SK-N-SH (cell line): Measurements from ENCODE around the gene FBXO7. TPM values are rescaled to one million over a fixed set of nuclear protein-coding genes. Genes with fewer than 3 reads are reported as not detected.

Experiments used
- CTCF ChIA-PET: fragments of 300-600, 350-600 bp; formaldehyde crosslinking; extraction: SDS; loops from one replicate; lab custom pipeline; 2021; lab: Yijun Ruan, JAX
- POLR2A ChIA-PET: fragments of 350-600 bp; sonication (Branson Sonifier 250); formaldehyde crosslinking; extraction: SDS; loops from one replicate; lab custom pipeline; 2020; ENCODE audit warnings: antibody characterized with exemption, inconsistent platforms; lab: Yijun Ruan, JAX
- DNase-seq: peaks from one replicate; pipeline ENCODE4 v3.0.0; 2012
- H2AFZ ChIP-seq: fragments of 200-600 bp; sonication (generic); 2 replicates; pipeline ENCODE4 v1.8.1; 2016; ENCODE audit warnings: antibody characterized with exemption, mild to moderate bottlenecking, low read depth
- H3F3A ChIP-seq: fragments of 200-600 bp; sonication (generic); replicated peaks from 2 replicates; pipeline ENCODE3; 2016; ENCODE audit warnings: antibody characterized with exemption, mild to moderate bottlenecking; ENCODE audit not compliant: insufficient read depth
- H3K27ac ChIP-seq, 2 experiments: fragments of 200-500 bp in 1 of 2; fragments of 200-600 bp in 1 of 2; sonication (Bioruptor generic) in 1 of 2; sonication (generic), shearing (Covaris generic) in 1 of 2; 2 replicates each; pipeline versions ENCODE4 v1.5.1 to v1.6.1; 2014 to 2016; ENCODE audit warnings: low read depth in 2 of 2, inconsistent platforms in 1 of 2, low read length in 1 of 2, mild to moderate bottlenecking in 1 of 2, mixed read lengths in 1 of 2
- H3K27me3 ChIP-seq: fragments of 200-600 bp; sonication (generic), shearing (Covaris generic); 2 replicates; pipeline ENCODE4 v1.6.1; 2016; ENCODE audit warnings: mixed run types; ENCODE audit not compliant: insufficient read depth
- H3K36me3 ChIP-seq, 2 experiments: fragments of 200-500 bp in 1 of 2; fragments of 200-600 bp in 1 of 2; sonication (Bioruptor generic) in 1 of 2; sonication (generic) in 1 of 2; replicated peaks in 1 of 2; 2 replicates each; pipeline versions ENCODE3 to v1.5.1; 2014 to 2016; ENCODE audit warnings: low read length in 1 of 2, mild to moderate bottlenecking in 1 of 2; ENCODE audit not compliant: insufficient read depth in 2 of 2, control insufficient read depth in 1 of 2
- H3K4me1 ChIP-seq, 2 experiments: fragments of 200-500 bp in 1 of 2; fragments of 200-600 bp in 1 of 2; sonication (Bioruptor generic) in 1 of 2; sonication (generic), shearing (Covaris generic) in 1 of 2; 2 replicates each; pipeline versions ENCODE4 v1.5.1 to v1.6.1; 2014 to 2016; ENCODE audit warnings: low read depth in 1 of 2, low read length in 1 of 2, mixed run types in 1 of 2; ENCODE audit not compliant: insufficient read depth in 2 of 2, control insufficient read depth in 1 of 2
- H3K4me2 ChIP-seq: fragments of 200-600 bp; sonication (generic), shearing (Covaris generic); 2 replicates; pipeline ENCODE4 v1.6.1; 2017; ENCODE audit warnings: mixed run types
- H3K4me3 ChIP-seq, 2 experiments: fragments of 200-500 bp in 1 of 2; fragments of 200-600 bp in 1 of 2; sonication (Bioruptor generic) in 1 of 2; sonication (generic), shearing (Covaris generic) in 1 of 2; 2 replicates each; pipeline versions ENCODE4 v1.5.1 to v1.8.1; 2014 to 2016; ENCODE audit warnings: low read depth in 2 of 2, inconsistent platforms in 1 of 2, low read length in 1 of 2, mild to moderate bottlenecking in 1 of 2, mixed read lengths in 1 of 2, moderate library complexity in 1 of 2
- H3K79me2 ChIP-seq: fragments of 200-600 bp; sonication (generic); 2 replicates; pipeline ENCODE4 v1.8.1; 2017; ENCODE audit warnings: mild to moderate bottlenecking; ENCODE audit not compliant: insufficient read depth
- H3K9ac ChIP-seq: fragments of 200-600 bp; sonication (generic); 2 replicates; pipeline ENCODE4 v1.6.1; 2017; ENCODE audit warnings: mixed run types
- H3K9me2 ChIP-seq: fragments of 200-600 bp; sonication (generic); 2 replicates; pipeline ENCODE4 v1.6.1; 2017; ENCODE audit warnings: mixed run types
- H3K9me3 ChIP-seq: fragments of 200-600 bp; sonication (generic); 2 replicates; pipeline ENCODE4 v1.6.1; 2017; ENCODE audit warnings: mixed run types, mild to moderate bottlenecking, moderate library complexity
- H4K20me1 ChIP-seq: fragments of 200-600 bp; sonication (generic); 2 replicates; pipeline ENCODE4 v1.6.1; 2017; ENCODE audit warnings: mild to moderate bottlenecking, mixed run types; ENCODE audit not compliant: insufficient read depth
- CHD2 ChIP-seq: fragments of 150-350 bp; IDR thresholded peaks from 2 replicates; pipeline ENCODE4 v1.6.1; 2018; ENCODE audit warnings: low read length; ENCODE audit not compliant: partially characterized antibody
- EP300 ChIP-seq, 2 experiments: IDR thresholded peaks; 2 replicates each; pipeline versions ENCODE4 v1.4.0 to v1.6.1; 2012; ENCODE audit warnings: borderline replicate concordance in 1 of 2, low read depth in 1 of 2, low read length in 1 of 2
- GATA2 ChIP-seq: sonication (generic); formaldehyde crosslinking; IDR thresholded peaks from 2 replicates; pipeline ENCODE4 v1.5.0; 2020; ENCODE audit warnings: mild to moderate bottlenecking, missing genetic modification reagents
- NFIC ChIP-seq: IDR thresholded peaks from 2 replicates; pipeline ENCODE4 v1.4.0; 2012; ENCODE audit warnings: borderline replicate concordance
- NRF1 ChIP-seq: IDR thresholded peaks from 2 replicates; pipeline ENCODE4 v1.6.1; 2012; ENCODE audit warnings: low read depth, mild to moderate bottlenecking, low read length
- POLR2AphosphoS5 ChIP-seq: IDR thresholded peaks from 2 replicates; pipeline ENCODE4 v1.6.1; 2012; ENCODE audit warnings: low read depth, low read length
- RCOR1 ChIP-seq: fragments of 150-350 bp; IDR thresholded peaks from 2 replicates; pipeline ENCODE4 v1.6.1; 2017; ENCODE audit warnings: antibody characterized with exemption, low read length
- SMC3 ChIP-seq: IDR thresholded peaks from 2 replicates; pipeline ENCODE4 v1.6.1; 2012; ENCODE audit warnings: low read depth, low read length, improper control_type of control experiment
- TAF1 ChIP-seq: IDR thresholded peaks from 2 replicates; pipeline ENCODE4 v1.6.1; 2012; ENCODE audit warnings: low read depth, mild to moderate bottlenecking, low read length, moderate library complexity, borderline replicate concordance
- TCF12 ChIP-seq: IDR thresholded peaks from 2 replicates; pipeline ENCODE4 v1.4.0; 2012
- TEAD4 ChIP-seq: IDR thresholded peaks from 2 replicates; pipeline ENCODE4 v1.4.0; 2012; ENCODE audit warnings: mild to moderate bottlenecking, borderline replicate concordance; ENCODE audit not compliant: insufficient read depth
- YY1 ChIP-seq: IDR thresholded peaks from 2 replicates; pipeline ENCODE4 v1.4.0; 2012; ENCODE audit warnings: low read depth, mild to moderate bottlenecking
- WGBS: methylation state at CpG from one replicate; pipeline ENCODE4 v1.1.6; 2017; ENCODE audit warnings: low lambda C conversion rate; 5-methylcytosine and 5-hydroxymethylcytosine counted together
- polyA plus RNA-seq, 3 experiments: library from polyadenylated mRNA; depleted of rRNA; stranded (reverse); fragments of >200 nt; gene quantifications; 2 replicates each; pipeline ENCODE4 v1.2.3, GENCODE V29; 2012
- TF ChIP-seq, protein P1 (sequence below): IDR thresholded peaks from 2 replicates; pipeline ENCODE4 v1.6.1; 2012; ENCODE audit warnings: mild to moderate bottlenecking, low read depth, low read length, moderate library complexity
- TF ChIP-seq, protein P2 (sequence below): IDR thresholded peaks from 2 replicates; pipeline ENCODE4 v1.4.0; 2012; ENCODE audit warnings: low read depth
- TF ChIP-seq, protein P3 (sequence below): IDR thresholded peaks from 2 replicates; pipeline ENCODE4 v1.4.0; 2012; ENCODE audit warnings: low read depth, borderline replicate concordance
- TF ChIP-seq, protein P4 (sequence below): fragments of 150-350 bp; IDR thresholded peaks from 2 replicates; pipeline ENCODE4 v1.6.1; 2016; ENCODE audit warnings: mild to moderate bottlenecking, low read depth, low read length
- TF ChIP-seq, protein P5 (sequence below): fragments of 150-350 bp; IDR thresholded peaks from 2 replicates; pipeline ENCODE4 v1.6.1; 2017; ENCODE audit warnings: antibody characterized with exemption, low read length, low read depth, borderline replicate concordance
- TF ChIP-seq, protein P6 (sequence below): IDR thresholded peaks from 2 replicates; pipeline ENCODE4 v1.4.0; 2012; ENCODE audit warnings: low read depth, borderline replicate concordance

Gene FBXO7
- polyA plus RNA-seq, 1 of the 3 experiments (the other 2 are of a cell fraction) = 77.3 TPM

DNA sequence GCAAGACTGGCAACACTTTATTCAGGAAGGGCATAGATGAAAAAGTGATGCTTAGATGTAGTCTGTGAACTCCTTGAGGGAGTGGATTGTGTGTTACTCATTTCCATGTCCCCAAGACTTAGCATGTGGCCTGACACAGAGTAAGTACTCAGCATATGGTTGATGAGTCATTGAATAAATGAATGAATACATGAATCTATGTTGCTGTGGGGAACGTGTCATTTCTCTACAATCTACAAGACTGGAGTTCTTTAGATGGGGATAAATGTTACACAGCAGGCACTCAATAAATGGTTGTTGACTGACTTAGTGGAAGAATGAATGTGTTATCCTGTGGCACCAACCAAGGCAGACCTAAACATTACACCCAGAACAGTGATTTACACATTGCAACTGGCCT is 28.3 kb upstream of the FBXO7 start (continued):
- TF ChIP-seq, protein P1, sequence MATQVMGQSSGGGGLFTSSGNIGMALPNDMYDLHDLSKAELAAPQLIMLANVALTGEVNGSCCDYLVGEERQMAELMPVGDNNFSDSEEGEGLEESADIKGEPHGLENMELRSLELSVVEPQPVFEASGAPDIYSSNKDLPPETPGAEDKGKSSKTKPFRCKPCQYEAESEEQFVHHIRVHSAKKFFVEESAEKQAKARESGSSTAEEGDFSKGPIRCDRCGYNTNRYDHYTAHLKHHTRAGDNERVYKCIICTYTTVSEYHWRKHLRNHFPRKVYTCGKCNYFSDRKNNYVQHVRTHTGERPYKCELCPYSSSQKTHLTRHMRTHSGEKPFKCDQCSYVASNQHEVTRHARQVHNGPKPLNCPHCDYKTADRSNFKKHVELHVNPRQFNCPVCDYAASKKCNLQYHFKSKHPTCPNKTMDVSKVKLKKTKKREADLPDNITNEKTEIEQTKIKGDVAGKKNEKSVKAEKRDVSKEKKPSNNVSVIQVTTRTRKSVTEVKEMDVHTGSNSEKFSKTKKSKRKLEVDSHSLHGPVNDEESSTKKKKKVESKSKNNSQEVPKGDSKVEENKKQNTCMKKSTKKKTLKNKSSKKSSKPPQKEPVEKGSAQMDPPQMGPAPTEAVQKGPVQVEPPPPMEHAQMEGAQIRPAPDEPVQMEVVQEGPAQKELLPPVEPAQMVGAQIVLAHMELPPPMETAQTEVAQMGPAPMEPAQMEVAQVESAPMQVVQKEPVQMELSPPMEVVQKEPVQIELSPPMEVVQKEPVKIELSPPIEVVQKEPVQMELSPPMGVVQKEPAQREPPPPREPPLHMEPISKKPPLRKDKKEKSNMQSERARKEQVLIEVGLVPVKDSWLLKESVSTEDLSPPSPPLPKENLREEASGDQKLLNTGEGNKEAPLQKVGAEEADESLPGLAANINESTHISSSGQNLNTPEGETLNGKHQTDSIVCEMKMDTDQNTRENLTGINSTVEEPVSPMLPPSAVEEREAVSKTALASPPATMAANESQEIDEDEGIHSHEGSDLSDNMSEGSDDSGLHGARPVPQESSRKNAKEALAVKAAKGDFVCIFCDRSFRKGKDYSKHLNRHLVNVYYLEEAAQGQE = no peak
- TF ChIP-seq RCOR1 = no peak
- no peak for TF ChIP-seq CHD2
- TF ChIP-seq, protein P2, sequence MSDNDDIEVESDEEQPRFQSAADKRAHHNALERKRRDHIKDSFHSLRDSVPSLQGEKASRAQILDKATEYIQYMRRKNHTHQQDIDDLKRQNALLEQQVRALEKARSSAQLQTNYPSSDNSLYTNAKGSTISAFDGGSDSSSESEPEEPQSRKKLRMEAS = no peak
- TF ChIP-seq TAF1 = no peak
- no peak for TF ChIP-seq NRF1
- TF ChIP-seq, protein P3, sequence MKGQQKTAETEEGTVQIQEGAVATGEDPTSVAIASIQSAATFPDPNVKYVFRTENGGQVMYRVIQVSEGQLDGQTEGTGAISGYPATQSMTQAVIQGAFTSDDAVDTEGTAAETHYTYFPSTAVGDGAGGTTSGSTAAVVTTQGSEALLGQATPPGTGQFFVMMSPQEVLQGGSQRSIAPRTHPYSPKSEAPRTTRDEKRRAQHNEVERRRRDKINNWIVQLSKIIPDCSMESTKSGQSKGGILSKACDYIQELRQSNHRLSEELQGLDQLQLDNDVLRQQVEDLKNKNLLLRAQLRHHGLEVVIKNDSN = no peak
- TF ChIP-seq SMC3 = no peak

DNA sequence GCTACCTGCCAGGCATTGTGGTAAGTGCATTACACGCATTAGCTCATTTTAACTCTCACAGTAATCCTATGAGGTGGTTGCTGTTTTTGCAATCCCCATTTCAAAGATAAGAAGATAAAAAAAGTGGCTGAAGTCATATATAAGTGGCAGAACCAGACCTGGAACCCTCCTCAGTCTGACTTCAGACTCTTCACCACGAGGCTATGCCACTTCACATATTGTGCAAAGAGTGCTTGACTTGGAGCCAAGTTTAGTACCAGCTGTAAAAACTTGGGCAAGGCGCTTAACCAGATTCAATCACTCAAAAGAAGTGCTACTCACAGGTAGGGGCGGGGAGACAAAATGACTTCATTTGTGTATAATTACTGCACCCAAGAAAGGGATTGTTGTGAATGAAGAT is 25.6 kb upstream of the FBXO7 start:
- WGBS = 49% methylated on average over 4 of the region's 4 CpGs
- ChIA-PET POLR2A (no interaction called here), CTCF (interaction anchor here (0.8 kb wide), 1 partner anchor 20 kb away, joined by 3 read pairs; no protein-coding TSS in a partner anchor)
- Histone ChIP-seq H4K20me1 (no peaks in the 10 kb centered on the region), H3K9me2 (no peaks in the 10 kb centered on the region), H2AFZ (no peak overlapping the region), H3K4me1 (no peaks in the 10 kb centered on the region), H3K27me3 (no peaks in the 10 kb centered on the region; the same call in 1 of the 2 replicates), H3K79me2 (no peaks in the 10 kb centered on the region), H3K9me3 (no peaks in the 10 kb centered on the region), H3K36me3 (no peaks in the 10 kb centered on the region), H3K9ac (no peak overlapping the region), H3K4me3 (no peak overlapping the region), H3F3A (no peaks in the 10 kb centered on the region), H3K27ac (no peak overlapping the region), H3K4me2 (no peak overlapping the region)
- no peak for DNase-seq
- TF ChIP-seq EP300 (IDR thresholded peaks at IDR 0.05; ENCODE audit: borderline replicate concordance in 1 of 2, low read depth in 1 of 2, low read length in 1 of 2) = no peak
- TF ChIP-seq POLR2AphosphoS5 = no peak
- TF ChIP-seq TCF12 = no peak
- TF ChIP-seq, protein P4, sequence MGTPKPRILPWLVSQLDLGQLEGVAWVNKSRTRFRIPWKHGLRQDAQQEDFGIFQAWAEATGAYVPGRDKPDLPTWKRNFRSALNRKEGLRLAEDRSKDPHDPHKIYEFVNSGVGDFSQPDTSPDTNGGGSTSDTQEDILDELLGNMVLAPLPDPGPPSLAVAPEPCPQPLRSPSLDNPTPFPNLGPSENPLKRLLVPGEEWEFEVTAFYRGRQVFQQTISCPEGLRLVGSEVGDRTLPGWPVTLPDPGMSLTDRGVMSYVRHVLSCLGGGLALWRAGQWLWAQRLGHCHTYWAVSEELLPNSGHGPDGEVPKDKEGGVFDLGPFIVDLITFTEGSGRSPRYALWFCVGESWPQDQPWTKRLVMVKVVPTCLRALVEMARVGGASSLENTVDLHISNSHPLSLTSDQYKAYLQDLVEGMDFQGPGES = no peak
- no peak for TF ChIP-seq YY1
- TF ChIP-seq, protein P5, sequence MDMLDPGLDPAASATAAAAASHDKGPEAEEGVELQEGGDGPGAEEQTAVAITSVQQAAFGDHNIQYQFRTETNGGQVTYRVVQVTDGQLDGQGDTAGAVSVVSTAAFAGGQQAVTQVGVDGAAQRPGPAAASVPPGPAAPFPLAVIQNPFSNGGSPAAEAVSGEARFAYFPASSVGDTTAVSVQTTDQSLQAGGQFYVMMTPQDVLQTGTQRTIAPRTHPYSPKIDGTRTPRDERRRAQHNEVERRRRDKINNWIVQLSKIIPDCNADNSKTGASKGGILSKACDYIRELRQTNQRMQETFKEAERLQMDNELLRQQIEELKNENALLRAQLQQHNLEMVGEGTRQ = no peak
- no peak for TF ChIP-seq CHD2
- TF ChIP-seq GATA2 (CRISPR knock-in tag) = no peak
- TF ChIP-seq, protein P6, sequence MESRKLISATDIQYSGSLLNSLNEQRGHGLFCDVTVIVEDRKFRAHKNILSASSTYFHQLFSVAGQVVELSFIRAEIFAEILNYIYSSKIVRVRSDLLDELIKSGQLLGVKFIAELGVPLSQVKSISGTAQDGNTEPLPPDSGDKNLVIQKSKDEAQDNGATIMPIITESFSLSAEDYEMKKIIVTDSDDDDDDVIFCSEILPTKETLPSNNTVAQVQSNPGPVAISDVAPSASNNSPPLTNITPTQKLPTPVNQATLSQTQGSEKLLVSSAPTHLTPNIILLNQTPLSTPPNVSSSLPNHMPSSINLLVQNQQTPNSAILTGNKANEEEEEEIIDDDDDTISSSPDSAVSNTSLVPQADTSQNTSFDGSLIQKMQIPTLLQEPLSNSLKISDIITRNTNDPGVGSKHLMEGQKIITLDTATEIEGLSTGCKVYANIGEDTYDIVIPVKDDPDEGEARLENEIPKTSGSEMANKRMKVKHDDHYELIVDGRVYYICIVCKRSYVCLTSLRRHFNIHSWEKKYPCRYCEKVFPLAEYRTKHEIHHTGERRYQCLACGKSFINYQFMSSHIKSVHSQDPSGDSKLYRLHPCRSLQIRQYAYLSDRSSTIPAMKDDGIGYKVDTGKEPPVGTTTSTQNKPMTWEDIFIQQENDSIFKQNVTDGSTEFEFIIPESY = no peak
- TF ChIP-seq, protein P3 = no peak
- no peak for TF ChIP-seq TEAD4
- TF ChIP-seq NFIC = no peak
- no peak for TF ChIP-seq NRF1
